Esophagus muscularis mucosa (tissue), 4 donors: Measurements from ENCODE around the gene PXN.

ENCODE experiments used
- EP300 ChIP-seq: sonication (generic); formaldehyde crosslinking; IDR thresholded peaks from one replicate; pipeline ENCODE4 v1.6.1; 2017; ENCODE audit warnings: antibody characterized with exemption
- POLR2A ChIP-seq: fragments of 450-650 bp; IDR thresholded peaks from one replicate; pipeline ENCODE4 v1.6.1; 2017; ENCODE audit warnings: antibody characterized with exemption, moderate library complexity, mild to moderate bottlenecking, low read depth
- POLR2AphosphoS5 ChIP-seq, 2 donors: sonication (generic); formaldehyde crosslinking; IDR thresholded peaks; one replicate each; pipeline ENCODE4 v1.6.1; 2017; ENCODE audit warnings: antibody characterized with exemption in 2 of 2
- TF ChIP-seq, protein P1 (sequence below), 3 experiments: fragments of 200-600 bp in 2 of 3; fragments of 450-650 bp in 1 of 3; sonication (generic) in 2 of 3; IDR thresholded peaks; one replicate each; pipeline ENCODE4 v1.5.1; 2017 to 2019; ENCODE audit warnings: antibody characterized with exemption in 3 of 3, mild to moderate bottlenecking in 2 of 3, moderate library complexity in 1 of 3

DNA sequence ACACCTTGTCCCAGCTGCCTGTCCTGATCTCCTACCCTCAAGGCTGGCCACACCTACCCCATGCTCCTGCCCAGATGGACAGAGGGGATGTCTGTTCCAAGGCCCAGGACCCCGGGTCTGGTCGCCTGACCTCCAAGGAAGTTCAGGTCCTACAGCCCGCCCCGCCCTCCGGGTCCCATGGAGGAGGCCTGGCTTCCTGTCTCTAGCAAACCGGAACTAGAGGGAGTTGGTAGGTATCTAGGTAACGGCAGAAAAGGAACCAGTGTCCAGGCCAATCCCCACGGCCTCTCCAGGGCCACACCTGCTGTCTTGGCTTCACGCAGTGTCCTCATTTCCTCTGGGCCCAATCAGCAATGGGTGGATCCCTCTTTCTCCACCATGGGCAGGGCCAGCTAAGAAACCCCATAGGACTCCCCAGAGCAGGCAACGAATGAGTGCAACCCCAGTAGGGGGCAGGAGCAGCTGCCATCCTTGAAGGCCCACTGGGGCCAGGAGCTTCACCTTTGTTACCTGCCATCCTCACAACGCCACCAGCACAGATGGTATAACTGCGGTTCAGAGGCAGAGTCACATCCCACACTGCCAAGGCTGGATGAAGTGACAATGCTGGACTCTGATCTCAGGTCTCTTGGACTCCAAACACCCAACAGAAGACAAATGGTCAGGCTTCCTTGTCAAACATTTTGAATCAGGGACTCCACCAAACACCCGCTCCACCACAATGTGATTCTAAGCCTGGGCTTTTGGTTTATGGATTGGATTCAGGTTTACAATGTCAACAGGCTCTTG is 39.5 kb downstream of the PXN start:
- TF ChIP-seq, protein P1, sequence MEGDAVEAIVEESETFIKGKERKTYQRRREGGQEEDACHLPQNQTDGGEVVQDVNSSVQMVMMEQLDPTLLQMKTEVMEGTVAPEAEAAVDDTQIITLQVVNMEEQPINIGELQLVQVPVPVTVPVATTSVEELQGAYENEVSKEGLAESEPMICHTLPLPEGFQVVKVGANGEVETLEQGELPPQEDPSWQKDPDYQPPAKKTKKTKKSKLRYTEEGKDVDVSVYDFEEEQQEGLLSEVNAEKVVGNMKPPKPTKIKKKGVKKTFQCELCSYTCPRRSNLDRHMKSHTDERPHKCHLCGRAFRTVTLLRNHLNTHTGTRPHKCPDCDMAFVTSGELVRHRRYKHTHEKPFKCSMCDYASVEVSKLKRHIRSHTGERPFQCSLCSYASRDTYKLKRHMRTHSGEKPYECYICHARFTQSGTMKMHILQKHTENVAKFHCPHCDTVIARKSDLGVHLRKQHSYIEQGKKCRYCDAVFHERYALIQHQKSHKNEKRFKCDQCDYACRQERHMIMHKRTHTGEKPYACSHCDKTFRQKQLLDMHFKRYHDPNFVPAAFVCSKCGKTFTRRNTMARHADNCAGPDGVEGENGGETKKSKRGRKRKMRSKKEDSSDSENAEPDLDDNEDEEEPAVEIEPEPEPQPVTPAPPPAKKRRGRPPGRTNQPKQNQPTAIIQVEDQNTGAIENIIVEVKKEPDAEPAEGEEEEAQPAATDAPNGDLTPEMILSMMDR (IDR thresholded peaks at IDR 0.05) = no peak
- TF ChIP-seq EP300 (no peak), POLR2A (no peak), POLR2AphosphoS5 (IDR thresholded peaks at IDR 0.05) (no peak)
